OCI-LY1 (cell line): ENCODE data around the gene RAD51AP1.

ENCODE experiments used
- H2AFZ ChIP-seq: fragments of 200-600 bp; sonication (generic), shearing (Covaris generic); 2 replicates; pipeline ENCODE4 v1.6.0; 2014; ENCODE audit warnings: antibody characterized with exemption, mild to moderate bottlenecking, low read length
- H3F3A ChIP-seq: fragments of 200-600 bp; sonication (generic), shearing (Covaris generic); 2 replicates; pipeline ENCODE4 v1.6.0; 2014; ENCODE audit warnings: mild to moderate bottlenecking, antibody characterized with exemption, low read length, moderate library complexity; ENCODE audit not compliant: insufficient read depth
- H3K27ac ChIP-seq: fragments of 200-600 bp; sonication (generic); 2 replicates; pipeline ENCODE4 v1.5.1; 2014; ENCODE audit warnings: low read length, mixed run types, mild to moderate bottlenecking, low read depth; ENCODE audit not compliant: poor library complexity, severe bottlenecking
- H3K27me3 ChIP-seq: fragments of 200-600 bp; sonication (generic); 2 replicates; pipeline ENCODE4 v1.6.0; 2014; ENCODE audit warnings: antibody characterized with exemption, mild to moderate bottlenecking, low read length, moderate library complexity; ENCODE audit not compliant: insufficient read depth
- H3K36me3 ChIP-seq: fragments of 200-600 bp; sonication (generic); 2 replicates; pipeline ENCODE4 v1.6.1; 2014; ENCODE audit warnings: mild to moderate bottlenecking, antibody characterized with exemption, low read length, moderate library complexity, mixed read lengths; ENCODE audit not compliant: insufficient read depth
- H3K4me1 ChIP-seq: fragments of 200-600 bp; sonication (generic); 2 replicates; pipeline ENCODE4 v1.5.1; 2014; ENCODE audit warnings: mild to moderate bottlenecking, low read length, moderate library complexity; ENCODE audit not compliant: insufficient read depth, severe bottlenecking
- H3K4me2 ChIP-seq: fragments of 200-600 bp; sonication (generic), shearing (Covaris generic); 2 replicates; pipeline ENCODE4 v1.6.1; 2014; ENCODE audit warnings: low read length
- H3K4me3 ChIP-seq: fragments of 200-600 bp; sonication (generic); 2 replicates; pipeline ENCODE4 v1.5.1; 2014; ENCODE audit warnings: low read length, low read depth, mild to moderate bottlenecking, mixed read lengths; ENCODE audit not compliant: poor library complexity, severe bottlenecking
- H3K79me2 ChIP-seq: fragments of 200-600 bp; shearing (Covaris generic); 2 replicates; pipeline ENCODE4 v1.6.1; 2016; ENCODE audit warnings: mixed run types, low read length, mixed read lengths; ENCODE audit not compliant: insufficient read depth
- H3K9ac ChIP-seq: fragments of 200-600 bp; sonication (generic), shearing (Covaris generic); 2 replicates; pipeline ENCODE4 v1.6.1; 2014; ENCODE audit warnings: mild to moderate bottlenecking, low read length, mixed read lengths
- H3K9me2 ChIP-seq: fragments of 200-600 bp; sonication (generic), shearing (Covaris generic); 2 replicates; pipeline ENCODE4 v1.6.1; 2014; ENCODE audit warnings: low read depth, mild to moderate bottlenecking, low read length, mixed read lengths
- H3K9me3 ChIP-seq: fragments of 200-600 bp; shearing (Covaris generic); 2 replicates; pipeline ENCODE4 v1.6.1; 2014; ENCODE audit warnings: low read length, mixed read lengths
- H4K20me1 ChIP-seq: fragments of 200-600 bp; sonication (generic), shearing (Covaris generic); 2 replicates; pipeline ENCODE4 v1.6.0; 2016; ENCODE audit warnings: mild to moderate bottlenecking, low read length; ENCODE audit not compliant: insufficient read depth
- EZH2 ChIP-seq: fragments of 200-600 bp; sonication (generic), shearing (Covaris generic); IDR thresholded peaks from 2 replicates; pipeline ENCODE4 v1.8.0; 2017; ENCODE audit warnings: borderline replicate concordance, mixed run types, mild to moderate bottlenecking, antibody characterized with exemption, low read length, moderate library complexity, mixed read lengths
- TF ChIP-seq, protein P1 (sequence below): fragments of 200-600 bp; sonication (generic), shearing (Covaris generic); IDR thresholded peaks from 2 replicates; pipeline ENCODE4 v1.5.1; 2017; ENCODE audit warnings: mild to moderate bottlenecking, antibody characterized with exemption, low read length, moderate library complexity, mixed read lengths

Gene RAD51AP1

DNA sequence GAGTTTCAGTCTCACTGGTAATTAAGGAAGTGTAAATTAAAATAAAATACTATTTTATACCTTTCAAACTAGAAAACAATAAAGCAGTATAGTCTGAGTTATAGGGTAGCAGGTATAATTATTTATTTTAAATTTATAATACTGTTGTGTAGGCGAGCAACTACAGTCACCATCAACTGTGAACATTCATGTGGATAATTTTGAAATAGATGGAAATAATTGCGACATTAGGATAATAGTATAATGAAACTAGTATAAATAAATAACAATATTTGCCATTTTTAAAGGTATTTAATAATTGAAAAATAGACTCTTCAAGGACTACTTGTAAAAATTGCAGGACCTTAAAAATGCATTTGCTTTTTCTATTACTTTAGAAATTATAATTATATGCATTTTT, 19.5 kb downstream of the RAD51AP1 start:
- Histone ChIP-seq H3K4me1 (no peaks in the 10 kb centered on the region), H3K9me2 (no peaks in the 10 kb centered on the region), H3F3A (no peaks in the 10 kb centered on the region; the same call in 1 of the 2 replicates), H3K4me2 (no peak overlapping the region), H3K9ac (no peak overlapping the region), H3K4me3 (no peak overlapping the region), H3K27ac (no peak overlapping the region), H3K9me3 (no peaks in the 10 kb centered on the region), H4K20me1 (no peaks in the 10 kb centered on the region), H3K36me3 (peaks cover 71% of the 10 kb centered on the region), H2AFZ (no peak overlapping the region), H3K79me2 (no peaks in the 10 kb centered on the region), H3K27me3 (no peaks in the 10 kb centered on the region)
- TF ChIP-seq, protein P1, sequence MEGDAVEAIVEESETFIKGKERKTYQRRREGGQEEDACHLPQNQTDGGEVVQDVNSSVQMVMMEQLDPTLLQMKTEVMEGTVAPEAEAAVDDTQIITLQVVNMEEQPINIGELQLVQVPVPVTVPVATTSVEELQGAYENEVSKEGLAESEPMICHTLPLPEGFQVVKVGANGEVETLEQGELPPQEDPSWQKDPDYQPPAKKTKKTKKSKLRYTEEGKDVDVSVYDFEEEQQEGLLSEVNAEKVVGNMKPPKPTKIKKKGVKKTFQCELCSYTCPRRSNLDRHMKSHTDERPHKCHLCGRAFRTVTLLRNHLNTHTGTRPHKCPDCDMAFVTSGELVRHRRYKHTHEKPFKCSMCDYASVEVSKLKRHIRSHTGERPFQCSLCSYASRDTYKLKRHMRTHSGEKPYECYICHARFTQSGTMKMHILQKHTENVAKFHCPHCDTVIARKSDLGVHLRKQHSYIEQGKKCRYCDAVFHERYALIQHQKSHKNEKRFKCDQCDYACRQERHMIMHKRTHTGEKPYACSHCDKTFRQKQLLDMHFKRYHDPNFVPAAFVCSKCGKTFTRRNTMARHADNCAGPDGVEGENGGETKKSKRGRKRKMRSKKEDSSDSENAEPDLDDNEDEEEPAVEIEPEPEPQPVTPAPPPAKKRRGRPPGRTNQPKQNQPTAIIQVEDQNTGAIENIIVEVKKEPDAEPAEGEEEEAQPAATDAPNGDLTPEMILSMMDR = no peak
- no peak for TF ChIP-seq EZH2

DNA sequence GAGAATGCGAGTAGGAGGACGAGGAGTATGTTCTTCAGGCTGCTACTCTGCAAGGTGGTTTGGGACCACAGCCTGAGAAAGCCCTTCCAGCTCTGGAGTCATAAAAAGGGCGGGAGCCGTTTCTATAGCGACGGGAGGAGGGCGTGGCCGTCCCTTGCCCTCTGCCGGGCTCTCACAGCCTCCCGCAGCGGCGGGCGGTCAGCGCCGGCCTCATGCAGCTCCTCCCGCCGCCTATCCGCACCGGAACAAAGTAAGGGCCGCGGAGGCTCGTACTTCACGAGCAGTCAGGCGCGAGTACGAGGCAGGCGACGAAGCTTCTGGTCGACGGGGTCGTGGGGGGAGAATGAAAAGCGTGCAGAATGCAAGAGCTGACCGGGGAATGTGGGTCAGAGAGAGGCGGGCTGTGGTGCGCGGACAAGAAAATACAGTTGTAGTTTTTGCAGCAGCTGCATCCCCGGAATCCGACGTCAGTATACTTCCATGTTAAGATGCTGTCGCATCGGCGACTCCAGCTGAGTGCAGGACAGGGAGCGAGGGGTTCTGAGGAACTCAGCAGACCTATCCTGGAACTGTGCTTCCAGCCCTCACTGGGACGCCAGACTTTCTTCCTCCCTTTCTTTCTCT, 23.5 kb downstream of the RAD51AP1 start, which contains the start of gene DYRK4:
Gene DYRK4 (plus strand): TSS at position 175 of the 624 bp plus-strand sequence. CDS start 38 bp downstream, at position 213.
- H3K4me3 ChIP-seq = no peak within 1 kb of the TSS
- no peaks in the 10 kb centered on the region for H4K20me1 ChIP-seq
- H3K4me2 ChIP-seq = no peak within 1 kb of the TSS
- H3K9ac ChIP-seq = no peak within 1 kb of the TSS
- no peaks in the 10 kb centered on the region for H3K9me2 ChIP-seq
- H2AFZ ChIP-seq = no peak within 1 kb of the TSS
- no peaks in the 10 kb centered on the region for H3K79me2 ChIP-seq
- peaks cover 13% of the 10 kb centered on the region for H3K4me1 ChIP-seq
- peaks cover 34% of the 10 kb centered on the region; the same call in 1 of the 2 replicates for H3K36me3 ChIP-seq
- H3K27me3 ChIP-seq = no peaks in the 10 kb centered on the region
- H3K27ac ChIP-seq = no peak within 1 kb of the TSS
- H3K9me3 ChIP-seq = no peaks in the 10 kb centered on the region
- H3F3A ChIP-seq = no peaks in the 10 kb centered on the region; the same call in 1 of the 2 replicates
- TF ChIP-seq EZH2 = no peak
- TF ChIP-seq, protein P1 = no peak

DNA sequence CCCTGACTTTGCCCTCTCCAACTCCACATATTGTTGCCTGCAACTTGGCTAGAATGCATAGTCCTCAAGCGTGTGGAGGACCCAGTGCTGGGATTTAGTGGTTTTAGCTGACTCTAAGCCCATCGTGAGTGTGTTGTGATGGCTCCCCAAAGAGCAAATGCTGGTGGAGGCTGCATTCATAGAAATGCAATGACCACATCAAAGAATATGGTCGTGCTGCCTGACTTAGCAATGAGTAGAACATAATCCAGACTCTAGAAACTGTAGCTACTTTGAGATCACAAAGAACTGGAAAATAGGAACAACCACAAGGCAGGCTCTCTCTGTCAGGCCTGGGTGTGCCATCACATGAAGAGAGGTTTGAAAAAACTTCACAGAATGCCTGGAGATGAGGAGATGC, 24.6 kb downstream of the RAD51AP1 start:
- no peaks in the 10 kb centered on the region for H3K79me2 ChIP-seq
- no peak overlapping the region for H3K4me2 ChIP-seq
- no peaks in the 10 kb centered on the region for H3K9me2 ChIP-seq
- no peaks in the 10 kb centered on the region for H3K9me3 ChIP-seq
- H3K27ac ChIP-seq = no peak overlapping the region
- H4K20me1 ChIP-seq = no peaks in the 10 kb centered on the region
- H3K4me1 ChIP-seq = peaks cover 18% of the 10 kb centered on the region
- H3F3A ChIP-seq = no peaks in the 10 kb centered on the region; the same call in 1 of the 2 replicates
- H3K36me3 ChIP-seq = peaks cover 26% of the 10 kb centered on the region; the same call in 1 of the 2 replicates
- TF ChIP-seq, protein P1 = no peak
- TF ChIP-seq EZH2 = no peak
- no peak overlapping the region for H3K4me3 ChIP-seq
- no peak overlapping the region for H2AFZ ChIP-seq
- no peak overlapping the region for H3K9ac ChIP-seq
- no peaks in the 10 kb centered on the region for H3K27me3 ChIP-seq
